ENCODE results near the gene SH3BP4. TPM values are rescaled to one million over a fixed set of nuclear protein-coding genes. Genes with fewer than 3 reads are reported as not detected.

Gene SH3BP4
- polyA plus RNA-seq, 2 of the 4 experiments (the other 2 are of a cell fraction), result 22.6 to 35.7 TPM

DNA sequence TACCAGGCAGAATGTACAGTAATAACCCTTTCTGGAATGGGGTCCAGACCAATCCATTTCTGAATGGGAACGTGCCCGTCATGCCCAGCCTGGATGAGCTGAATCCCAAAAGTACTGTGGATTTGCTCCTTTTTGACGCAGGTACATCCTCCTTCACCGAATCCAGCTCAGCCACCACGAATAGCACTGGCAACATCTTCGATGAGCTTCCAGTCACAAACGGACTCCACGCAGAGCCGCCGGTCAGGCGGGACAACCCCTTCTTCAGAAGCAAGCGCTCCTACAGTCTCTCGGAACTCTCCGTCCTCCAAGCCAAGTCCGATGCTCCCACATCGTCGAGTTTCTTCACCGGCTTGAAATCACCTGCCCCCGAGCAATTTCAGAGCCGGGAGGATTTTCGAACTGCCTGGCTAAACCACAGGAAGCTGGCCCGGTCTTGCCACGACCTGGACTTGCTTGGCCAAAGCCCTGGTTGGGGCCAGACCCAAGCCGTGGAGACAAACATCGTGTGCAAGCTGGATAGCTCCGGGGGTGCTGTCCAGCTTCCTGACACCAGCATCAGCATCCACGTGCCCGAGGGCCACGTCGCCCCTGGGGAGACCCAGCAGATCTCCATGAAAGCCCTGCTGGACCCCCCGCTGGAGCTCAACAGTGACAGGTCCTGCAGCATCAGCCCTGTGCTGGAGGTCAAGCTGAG lies 89.6 kb downstream of the SH3BP4 start:
- FAIRE-seq (no peak), ATAC-seq (no peak), DNase-seq (ENCODE audit: low read depth in 1 of 2, low spot score in 1 of 2) (no peak)
- ChIA-PET POLR2A (no interaction called here), CTCF (interaction anchor here (0.6 to 1.9 kb wide), 4 partner anchors 14 to 496 kb away, joined by 3 to 6 read pairs (median 4); no protein-coding TSS in a partner anchor)
- 95% methylated on average over 19 of the region's 31 CpGs for WGBS (ENCODE audit: missing lambda C conversion rate)
- H3K27ac ChIP-seq, result no peak overlapping the region
- H3K9me3 ChIP-seq, result no peaks in the 10 kb centered on the region
- no peak for TF ChIP-seq RNF2 (IDR thresholded peaks at IDR 0.05; ENCODE audit: borderline replicate concordance, low read depth)
- no peak for TF ChIP-seq ZSCAN20 (CRISPR knock-in tag; IDR thresholded peaks at IDR 0.05)
- TF ChIP-seq RCOR1 (IDR thresholded peaks at IDR 0.05; ENCODE audit: low read depth, low read length), result no peak
- no peak for TF ChIP-seq POLR2A (IDR thresholded peaks at IDR 0.05; ENCODE audit: low read length)
- TF ChIP-seq, protein P1, sequence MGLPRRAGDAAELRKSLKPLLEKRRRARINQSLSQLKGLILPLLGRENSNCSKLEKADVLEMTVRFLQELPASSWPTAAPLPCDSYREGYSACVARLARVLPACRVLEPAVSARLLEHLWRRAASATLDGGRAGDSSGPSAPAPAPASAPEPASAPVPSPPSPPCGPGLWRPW (IDR thresholded peaks at IDR 0.05), result no peak
- TF ChIP-seq NR3C1 (IDR thresholded peaks at IDR 0.05), result no peak
- TF ChIP-seq HEYL (CRISPR knock-in tag; IDR thresholded peaks at IDR 0.05), result no peak
- TF ChIP-seq, protein P2, sequence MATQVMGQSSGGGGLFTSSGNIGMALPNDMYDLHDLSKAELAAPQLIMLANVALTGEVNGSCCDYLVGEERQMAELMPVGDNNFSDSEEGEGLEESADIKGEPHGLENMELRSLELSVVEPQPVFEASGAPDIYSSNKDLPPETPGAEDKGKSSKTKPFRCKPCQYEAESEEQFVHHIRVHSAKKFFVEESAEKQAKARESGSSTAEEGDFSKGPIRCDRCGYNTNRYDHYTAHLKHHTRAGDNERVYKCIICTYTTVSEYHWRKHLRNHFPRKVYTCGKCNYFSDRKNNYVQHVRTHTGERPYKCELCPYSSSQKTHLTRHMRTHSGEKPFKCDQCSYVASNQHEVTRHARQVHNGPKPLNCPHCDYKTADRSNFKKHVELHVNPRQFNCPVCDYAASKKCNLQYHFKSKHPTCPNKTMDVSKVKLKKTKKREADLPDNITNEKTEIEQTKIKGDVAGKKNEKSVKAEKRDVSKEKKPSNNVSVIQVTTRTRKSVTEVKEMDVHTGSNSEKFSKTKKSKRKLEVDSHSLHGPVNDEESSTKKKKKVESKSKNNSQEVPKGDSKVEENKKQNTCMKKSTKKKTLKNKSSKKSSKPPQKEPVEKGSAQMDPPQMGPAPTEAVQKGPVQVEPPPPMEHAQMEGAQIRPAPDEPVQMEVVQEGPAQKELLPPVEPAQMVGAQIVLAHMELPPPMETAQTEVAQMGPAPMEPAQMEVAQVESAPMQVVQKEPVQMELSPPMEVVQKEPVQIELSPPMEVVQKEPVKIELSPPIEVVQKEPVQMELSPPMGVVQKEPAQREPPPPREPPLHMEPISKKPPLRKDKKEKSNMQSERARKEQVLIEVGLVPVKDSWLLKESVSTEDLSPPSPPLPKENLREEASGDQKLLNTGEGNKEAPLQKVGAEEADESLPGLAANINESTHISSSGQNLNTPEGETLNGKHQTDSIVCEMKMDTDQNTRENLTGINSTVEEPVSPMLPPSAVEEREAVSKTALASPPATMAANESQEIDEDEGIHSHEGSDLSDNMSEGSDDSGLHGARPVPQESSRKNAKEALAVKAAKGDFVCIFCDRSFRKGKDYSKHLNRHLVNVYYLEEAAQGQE (IDR thresholded peaks at IDR 0.05), result no peak
- TF ChIP-seq, protein P3, sequence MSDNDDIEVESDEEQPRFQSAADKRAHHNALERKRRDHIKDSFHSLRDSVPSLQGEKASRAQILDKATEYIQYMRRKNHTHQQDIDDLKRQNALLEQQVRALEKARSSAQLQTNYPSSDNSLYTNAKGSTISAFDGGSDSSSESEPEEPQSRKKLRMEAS (IDR thresholded peaks at IDR 0.05), result no peak
- TF ChIP-seq MAZ (IDR thresholded peaks at IDR 0.05; ENCODE audit: borderline replicate concordance, low read depth, low read length), result no peak
- TF ChIP-seq JUN (IDR thresholded peaks at IDR 0.05), result no peak
- TF ChIP-seq ESRRA (IDR thresholded peaks at IDR 0.05; ENCODE audit: borderline replicate concordance, low read length), result no peak
- TF ChIP-seq RFX5 (IDR thresholded peaks at IDR 0.05), result no peak
- TF ChIP-seq, protein P4, sequence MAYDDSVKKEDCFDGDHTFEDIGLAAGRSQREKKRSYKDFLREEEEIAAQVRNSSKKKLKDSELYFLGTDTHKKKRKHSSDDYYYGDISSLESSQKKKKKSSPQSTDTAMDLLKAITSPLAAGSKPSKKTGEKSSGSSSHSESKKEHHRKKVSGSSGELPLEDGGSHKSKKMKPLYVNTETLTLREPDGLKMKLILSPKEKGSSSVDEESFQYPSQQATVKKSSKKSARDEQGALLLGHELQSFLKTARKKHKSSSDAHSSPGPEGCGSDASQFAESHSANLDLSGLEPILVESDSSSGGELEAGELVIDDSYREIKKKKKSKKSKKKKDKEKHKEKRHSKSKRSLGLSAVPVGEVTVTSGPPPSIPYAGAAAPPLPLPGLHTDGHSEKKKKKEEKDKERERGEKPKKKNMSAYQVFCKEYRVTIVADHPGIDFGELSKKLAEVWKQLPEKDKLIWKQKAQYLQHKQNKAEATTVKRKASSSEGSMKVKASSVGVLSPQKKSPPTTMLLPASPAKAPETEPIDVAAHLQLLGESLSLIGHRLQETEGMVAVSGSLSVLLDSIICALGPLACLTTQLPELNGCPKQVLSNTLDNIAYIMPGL (CRISPR knock-in tag; IDR thresholded peaks at IDR 0.05; ENCODE audit: borderline replicate concordance), result no peak
- H3K4me2 ChIP-seq, result no peak overlapping the region
- no peak overlapping the region for H3K4me3 ChIP-seq
- no peaks in the 10 kb centered on the region; the same call in 2 of the 3 replicates for H3K4me1 ChIP-seq

DNA sequence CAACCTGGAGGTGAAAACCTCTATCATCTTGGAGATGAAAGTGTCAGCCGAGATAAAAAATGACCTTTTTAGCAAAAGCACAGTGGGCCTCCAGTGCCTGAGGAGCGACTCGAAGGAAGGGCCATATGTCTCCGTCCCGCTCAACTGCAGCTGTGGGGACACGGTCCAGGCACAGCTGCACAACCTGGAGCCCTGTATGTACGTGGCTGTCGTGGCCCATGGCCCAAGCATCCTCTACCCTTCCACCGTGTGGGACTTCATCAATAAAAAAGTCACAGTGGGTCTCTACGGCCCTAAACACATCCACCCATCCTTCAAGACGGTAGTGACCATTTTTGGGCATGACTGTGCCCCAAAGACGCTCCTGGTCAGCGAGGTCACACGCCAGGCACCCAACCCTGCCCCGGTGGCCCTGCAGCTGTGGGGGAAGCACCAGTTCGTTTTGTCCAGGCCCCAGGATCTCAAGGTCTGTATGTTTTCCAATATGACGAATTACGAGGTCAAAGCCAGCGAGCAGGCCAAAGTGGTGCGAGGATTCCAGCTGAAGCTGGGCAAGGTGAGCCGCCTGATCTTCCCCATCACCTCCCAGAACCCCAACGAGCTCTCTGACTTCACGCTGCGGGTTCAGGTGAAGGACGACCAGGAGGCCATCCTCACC lies 90.2 kb downstream of the SH3BP4 start:
- no peaks in the 10 kb centered on the region for H3K9me3 ChIP-seq
- DNase-seq (ENCODE audit: low read depth in 1 of 2, low spot score in 1 of 2), result no peak
- no peak for ATAC-seq
- no peak overlapping the region for H3K4me2 ChIP-seq
- FAIRE-seq, result no peak
- 95% methylated on average over 25 of the region's 25 CpGs for WGBS (ENCODE audit: missing lambda C conversion rate)
- ChIA-PET CTCF (interaction anchor here (0.6 to 1.9 kb wide), 4 partner anchors 14 to 497 kb away, joined by 3 to 6 read pairs (median 4); no protein-coding TSS in a partner anchor), POLR2A (no interaction called here)
- H3K4me1 ChIP-seq, result no peaks in the 10 kb centered on the region; the same call in 2 of the 3 replicates
- H3K4me3 ChIP-seq, result no peak overlapping the region
- H3K27ac ChIP-seq, result no peak overlapping the region
- TF ChIP-seq RAD21 (conservative IDR thresholded peaks at IDR 0.05 in 1 of 2, IDR thresholded peaks at IDR 0.05 in 1 of 2), result no peak
- no peak for TF ChIP-seq FOXS1 (CRISPR knock-in tag; IDR thresholded peaks at IDR 0.05)
- TF ChIP-seq, protein P5, sequence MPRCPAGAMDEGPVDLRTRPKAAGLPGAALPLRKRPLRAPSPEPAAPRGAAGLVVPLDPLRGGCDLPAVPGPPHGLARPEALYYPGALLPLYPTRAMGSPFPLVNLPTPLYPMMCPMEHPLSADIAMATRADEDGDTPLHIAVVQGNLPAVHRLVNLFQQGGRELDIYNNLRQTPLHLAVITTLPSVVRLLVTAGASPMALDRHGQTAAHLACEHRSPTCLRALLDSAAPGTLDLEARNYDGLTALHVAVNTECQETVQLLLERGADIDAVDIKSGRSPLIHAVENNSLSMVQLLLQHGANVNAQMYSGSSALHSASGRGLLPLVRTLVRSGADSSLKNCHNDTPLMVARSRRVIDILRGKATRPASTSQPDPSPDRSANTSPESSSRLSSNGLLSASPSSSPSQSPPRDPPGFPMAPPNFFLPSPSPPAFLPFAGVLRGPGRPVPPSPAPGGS (IDR thresholded peaks at IDR 0.05), result no peak
- no peak for TF ChIP-seq GATA3 (IDR thresholded peaks at IDR 0.05; ENCODE audit: borderline replicate concordance)
- TF ChIP-seq FOSL2 (IDR thresholded peaks at IDR 0.05), result no peak
- TF ChIP-seq FOSL2 (CRISPR knock-in tag; IDR thresholded peaks at IDR 0.05), result no peak
- no peak for TF ChIP-seq CHD2 (IDR thresholded peaks at IDR 0.05; ENCODE audit: low read length, partially characterized antibody)
- TF ChIP-seq SMC3 (IDR thresholded peaks at IDR 0.05), result no peak
- TF ChIP-seq MAFK (IDR thresholded peaks at IDR 0.05; ENCODE audit: partially characterized antibody), result no peak

Measured in A549 (cell line).